NB4 (cell line): ENCODE measurements around the gene CDSN.

ENCODE experiments used
- POLR2A ChIP-seq: IDR thresholded peaks from 2 replicates; pipeline ENCODE4 v1.6.1; 2011; ENCODE audit warnings: mild to moderate bottlenecking; ENCODE audit not compliant: insufficient read length; ENCODE audit errors: extremely low read depth
- TF ChIP-seq, protein P1 (sequence below): IDR thresholded peaks from one replicate; pipeline ENCODE4 v1.5.1; 2012; ENCODE audit warnings: low read depth, low read length
- TF ChIP-seq, protein P2 (sequence below): IDR thresholded peaks from 2 replicates; pipeline ENCODE4 v1.6.1; 2011; ENCODE audit warnings: low read depth, low read length

DNA sequence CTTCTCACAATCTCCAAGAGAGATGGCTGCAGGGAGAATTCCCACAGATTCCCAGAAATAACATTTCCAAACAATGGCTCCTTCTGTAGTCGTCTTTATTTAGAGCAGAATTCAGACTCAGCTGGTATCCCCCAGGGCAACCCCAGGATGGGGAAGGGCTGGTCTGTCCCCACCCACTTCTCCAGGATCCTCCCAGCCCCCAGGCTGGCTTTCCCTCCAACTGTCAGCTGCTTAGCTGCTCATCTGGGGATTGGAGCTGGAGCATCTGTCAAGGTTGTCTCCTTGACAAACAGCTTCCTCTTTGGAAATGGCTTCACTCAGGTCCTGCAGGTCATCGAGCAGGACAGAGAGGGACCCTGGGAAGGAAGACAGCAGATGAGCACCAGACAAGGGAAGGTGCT is 22.1 kb upstream of the CDSN start:
- TF ChIP-seq, protein P1, sequence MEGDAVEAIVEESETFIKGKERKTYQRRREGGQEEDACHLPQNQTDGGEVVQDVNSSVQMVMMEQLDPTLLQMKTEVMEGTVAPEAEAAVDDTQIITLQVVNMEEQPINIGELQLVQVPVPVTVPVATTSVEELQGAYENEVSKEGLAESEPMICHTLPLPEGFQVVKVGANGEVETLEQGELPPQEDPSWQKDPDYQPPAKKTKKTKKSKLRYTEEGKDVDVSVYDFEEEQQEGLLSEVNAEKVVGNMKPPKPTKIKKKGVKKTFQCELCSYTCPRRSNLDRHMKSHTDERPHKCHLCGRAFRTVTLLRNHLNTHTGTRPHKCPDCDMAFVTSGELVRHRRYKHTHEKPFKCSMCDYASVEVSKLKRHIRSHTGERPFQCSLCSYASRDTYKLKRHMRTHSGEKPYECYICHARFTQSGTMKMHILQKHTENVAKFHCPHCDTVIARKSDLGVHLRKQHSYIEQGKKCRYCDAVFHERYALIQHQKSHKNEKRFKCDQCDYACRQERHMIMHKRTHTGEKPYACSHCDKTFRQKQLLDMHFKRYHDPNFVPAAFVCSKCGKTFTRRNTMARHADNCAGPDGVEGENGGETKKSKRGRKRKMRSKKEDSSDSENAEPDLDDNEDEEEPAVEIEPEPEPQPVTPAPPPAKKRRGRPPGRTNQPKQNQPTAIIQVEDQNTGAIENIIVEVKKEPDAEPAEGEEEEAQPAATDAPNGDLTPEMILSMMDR = no peak
- TF ChIP-seq POLR2A = no peak
- TF ChIP-seq, protein P2, sequence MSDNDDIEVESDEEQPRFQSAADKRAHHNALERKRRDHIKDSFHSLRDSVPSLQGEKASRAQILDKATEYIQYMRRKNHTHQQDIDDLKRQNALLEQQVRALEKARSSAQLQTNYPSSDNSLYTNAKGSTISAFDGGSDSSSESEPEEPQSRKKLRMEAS = no peak
